ENCODE measurements around the gene CDH7.

Gene CDH7

DNA sequence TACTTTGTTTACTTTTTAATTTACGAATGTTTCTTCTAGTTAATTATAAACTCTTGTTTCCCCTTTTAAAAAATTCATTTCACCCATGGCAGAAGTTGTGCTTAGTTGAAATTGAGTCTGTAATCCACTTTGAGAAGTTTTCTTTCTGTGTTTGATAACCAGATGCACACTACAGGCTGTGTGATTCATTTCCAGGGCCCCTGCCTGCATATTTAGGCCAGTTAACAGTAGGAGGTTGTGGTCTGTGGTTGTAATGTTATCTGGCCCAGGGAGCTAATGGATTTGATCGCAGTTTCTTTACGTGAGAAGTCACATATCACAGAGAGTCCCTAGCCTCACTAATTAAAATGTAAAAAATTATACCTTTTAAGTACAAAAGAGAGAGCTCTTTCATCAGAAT, 3.3 kb downstream of the CDH7 start:
- TF ChIP-seq CTCF (IDR thresholded peaks at IDR 0.05) = no peak

DNA sequence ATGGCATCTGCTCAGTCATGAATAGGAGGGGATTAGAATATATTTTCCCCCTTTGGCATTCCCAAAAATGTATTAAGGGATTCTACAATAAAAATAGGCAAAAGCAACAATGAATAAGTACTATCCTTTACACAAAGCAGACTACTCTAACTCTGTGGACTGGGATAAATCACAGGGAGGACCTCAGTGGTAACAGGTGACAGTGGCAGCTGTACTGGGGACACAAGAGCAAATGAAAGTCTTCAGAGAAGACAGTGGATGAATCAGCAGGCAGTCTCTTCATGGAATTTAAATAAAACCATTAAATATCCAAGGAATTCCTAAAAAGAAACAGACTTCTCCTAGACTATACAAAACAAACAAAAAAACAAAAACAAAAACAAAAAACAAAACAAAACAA, 4.8 kb downstream of the CDH7 start:
- no peak for TF ChIP-seq CTCF (IDR thresholded peaks at IDR 0.05)

DNA sequence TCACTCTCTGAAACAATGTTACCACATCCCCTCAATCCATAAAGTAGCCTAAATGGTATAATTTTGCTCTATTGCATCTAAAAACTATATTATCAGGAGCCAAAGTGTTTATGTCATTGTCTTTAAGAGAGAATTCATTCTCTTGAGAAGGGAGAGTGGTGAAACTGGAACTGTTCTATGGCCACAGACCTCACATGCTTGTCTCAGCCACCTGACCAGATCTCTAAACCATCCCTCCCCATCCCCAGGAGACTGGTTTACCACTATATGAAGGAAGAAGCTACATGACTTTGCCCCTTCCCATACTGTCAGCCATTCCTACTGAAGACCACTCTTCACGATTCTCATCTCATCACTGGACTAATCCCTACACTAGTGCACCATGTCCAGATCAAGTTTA, 9.6 kb downstream of the CDH7 start:
- TF ChIP-seq CTCF (IDR thresholded peaks at IDR 0.05) = no peak

- no peak for TF ChIP-seq CTCF (IDR thresholded peaks at IDR 0.05)
Observed at GRCh38 chr18:65761636-65762295, 11.0 kb downstream of the CDH7 start.

DNA sequence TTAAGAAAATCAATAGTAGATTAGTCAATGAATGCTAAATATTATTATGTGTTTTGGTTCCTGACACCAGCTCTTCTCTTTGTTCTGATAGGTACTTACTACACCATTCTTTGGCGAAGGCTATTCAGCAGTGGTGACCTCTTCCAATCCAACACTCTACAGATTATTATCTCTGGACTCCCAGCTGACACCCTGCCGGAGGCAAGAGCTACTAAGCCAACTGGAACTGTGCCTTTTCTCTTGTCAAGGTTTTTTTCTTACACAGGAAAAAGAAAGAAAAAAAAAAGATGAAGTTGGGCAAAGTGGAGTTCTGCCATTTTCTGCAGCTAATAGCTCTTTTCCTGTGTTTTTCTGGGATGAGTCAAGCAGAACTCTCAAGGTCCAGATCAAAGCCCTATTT, 11.7 kb downstream of the CDH7 start:
- TF ChIP-seq CTCF (IDR thresholded peaks at IDR 0.05) = no peak

DNA sequence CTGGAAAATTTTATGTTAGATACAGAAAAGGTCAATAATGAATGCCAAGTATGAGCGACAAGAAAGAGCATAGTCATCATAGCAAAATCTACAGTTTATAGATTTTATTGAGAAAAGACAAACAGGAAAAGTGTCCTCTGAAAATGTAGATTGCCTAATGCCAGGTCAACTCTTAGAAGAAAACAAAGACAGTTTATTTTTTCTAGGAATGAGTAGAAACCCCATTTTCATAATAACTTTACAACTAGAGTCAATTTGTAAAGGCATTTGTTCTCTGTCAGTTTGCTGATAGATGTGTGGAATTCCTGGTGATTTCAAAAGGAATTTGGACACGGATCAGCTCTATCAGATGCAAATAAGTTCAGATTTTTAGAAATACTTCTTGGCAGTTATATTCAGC, 16.6 kb downstream of the CDH7 start:
- no peak for TF ChIP-seq CTCF (IDR thresholded peaks at IDR 0.05)

- no peak for TF ChIP-seq CTCF (IDR thresholded peaks at IDR 0.05)
Observed at GRCh38 chr18:65768120-65768778, 17.4 kb downstream of the CDH7 start.
